ENCODE data around the gene UGP2. TPM values are rescaled to one million over a fixed set of nuclear protein-coding genes. Genes with fewer than 3 reads are reported as not detected.

UGP2 gene
- total and polyA plus RNA-seq, 2 of the 8 experiments (the other 6 are each of a cell fraction or from before 2014, with no cell fraction given), result 278 to 956 TPM

GRCh38 chr2:63849381-63850203, 7.9 kb downstream of the UGP2 start (continued):
- TF ChIP-seq CHD7 (IDR thresholded peaks at IDR 0.05; ENCODE audit: insufficient replicate concordance, low read length) (peak; percentile 65), TAF7 (optimal IDR thresholded peaks at IDR 0.05; ENCODE audit: borderline replicate concordance, low read depth, low read length) (peak; percentile 78), TCF12 (IDR thresholded peaks at IDR 0.05; ENCODE audit: low read depth, low read length) (0 out of 2 replicates have a peak, but pooled peaks have one; percentile 60), SP1 (IDR thresholded peaks at IDR 0.05; ENCODE audit: low read depth, low read length) (0 out of 2 replicates have a peak, but pooled peaks have one; percentile 9), BCL11A (IDR thresholded peaks at IDR 0.05; ENCODE audit: low read depth in 2 of 2, low read length in 2 of 2) (no peak)

Data from H1 (cell line).